SK-N-SH (cell line): ENCODE results near the gene FAM177B. TPM values are rescaled to one million over a fixed set of nuclear protein-coding genes. Genes with fewer than 3 reads are reported as not detected.

Experiments
- CTCF ChIA-PET: fragments of 300-600, 350-600 bp; formaldehyde crosslinking; extraction: SDS; loops from one replicate; lab custom pipeline; 2021; lab: Yijun Ruan, JAX
- POLR2A ChIA-PET: fragments of 350-600 bp; sonication (Branson Sonifier 250); formaldehyde crosslinking; extraction: SDS; loops from one replicate; lab custom pipeline; 2020; ENCODE audit warnings: antibody characterized with exemption, inconsistent platforms; lab: Yijun Ruan, JAX
- DNase-seq: peaks from one replicate; pipeline ENCODE4 v3.0.0; 2012
- H2AFZ ChIP-seq: fragments of 200-600 bp; sonication (generic); 2 replicates; pipeline ENCODE4 v1.8.1; 2016; ENCODE audit warnings: antibody characterized with exemption, mild to moderate bottlenecking, low read depth
- H3F3A ChIP-seq: fragments of 200-600 bp; sonication (generic); replicated peaks from 2 replicates; pipeline ENCODE3; 2016; ENCODE audit warnings: antibody characterized with exemption, mild to moderate bottlenecking; ENCODE audit not compliant: insufficient read depth
- H3K27ac ChIP-seq, 2 experiments: fragments of 200-500 bp in 1 of 2; fragments of 200-600 bp in 1 of 2; sonication (Bioruptor generic) in 1 of 2; sonication (generic), shearing (Covaris generic) in 1 of 2; 2 replicates each; pipeline versions ENCODE4 v1.5.1 to v1.6.1; 2014 to 2016; ENCODE audit warnings: low read depth in 2 of 2, inconsistent platforms in 1 of 2, low read length in 1 of 2, mild to moderate bottlenecking in 1 of 2, mixed read lengths in 1 of 2
- H3K27me3 ChIP-seq: fragments of 200-600 bp; sonication (generic), shearing (Covaris generic); 2 replicates; pipeline ENCODE4 v1.6.1; 2016; ENCODE audit warnings: mixed run types; ENCODE audit not compliant: insufficient read depth
- H3K36me3 ChIP-seq, 2 experiments: fragments of 200-500 bp in 1 of 2; fragments of 200-600 bp in 1 of 2; sonication (Bioruptor generic) in 1 of 2; sonication (generic) in 1 of 2; replicated peaks in 1 of 2; 2 replicates each; pipeline versions ENCODE3 to v1.5.1; 2014 to 2016; ENCODE audit warnings: low read length in 1 of 2, mild to moderate bottlenecking in 1 of 2; ENCODE audit not compliant: insufficient read depth in 2 of 2, control insufficient read depth in 1 of 2
- H3K4me1 ChIP-seq, 2 experiments: fragments of 200-500 bp in 1 of 2; fragments of 200-600 bp in 1 of 2; sonication (Bioruptor generic) in 1 of 2; sonication (generic), shearing (Covaris generic) in 1 of 2; 2 replicates each; pipeline versions ENCODE4 v1.5.1 to v1.6.1; 2014 to 2016; ENCODE audit warnings: low read depth in 1 of 2, low read length in 1 of 2, mixed run types in 1 of 2; ENCODE audit not compliant: insufficient read depth in 2 of 2, control insufficient read depth in 1 of 2
- H3K4me2 ChIP-seq: fragments of 200-600 bp; sonication (generic), shearing (Covaris generic); 2 replicates; pipeline ENCODE4 v1.6.1; 2017; ENCODE audit warnings: mixed run types
- H3K4me3 ChIP-seq, 2 experiments: fragments of 200-500 bp in 1 of 2; fragments of 200-600 bp in 1 of 2; sonication (Bioruptor generic) in 1 of 2; sonication (generic), shearing (Covaris generic) in 1 of 2; 2 replicates each; pipeline versions ENCODE4 v1.5.1 to v1.8.1; 2014 to 2016; ENCODE audit warnings: low read depth in 2 of 2, inconsistent platforms in 1 of 2, low read length in 1 of 2, mild to moderate bottlenecking in 1 of 2, mixed read lengths in 1 of 2, moderate library complexity in 1 of 2
- H3K79me2 ChIP-seq: fragments of 200-600 bp; sonication (generic); 2 replicates; pipeline ENCODE4 v1.8.1; 2017; ENCODE audit warnings: mild to moderate bottlenecking; ENCODE audit not compliant: insufficient read depth
- H3K9ac ChIP-seq: fragments of 200-600 bp; sonication (generic); 2 replicates; pipeline ENCODE4 v1.6.1; 2017; ENCODE audit warnings: mixed run types
- H3K9me2 ChIP-seq: fragments of 200-600 bp; sonication (generic); 2 replicates; pipeline ENCODE4 v1.6.1; 2017; ENCODE audit warnings: mixed run types
- H3K9me3 ChIP-seq: fragments of 200-600 bp; sonication (generic); 2 replicates; pipeline ENCODE4 v1.6.1; 2017; ENCODE audit warnings: mixed run types, mild to moderate bottlenecking, moderate library complexity
- H4K20me1 ChIP-seq: fragments of 200-600 bp; sonication (generic); 2 replicates; pipeline ENCODE4 v1.6.1; 2017; ENCODE audit warnings: mild to moderate bottlenecking, mixed run types; ENCODE audit not compliant: insufficient read depth
- CTCF ChIP-seq: fragments of 200-600 bp; sonication (generic); IDR thresholded peaks from 2 replicates; pipeline ENCODE4 v1.6.1; 2017; ENCODE audit warnings: antibody characterized with exemption, mild to moderate bottlenecking, moderate library complexity
- ELF1 ChIP-seq: IDR thresholded peaks from 2 replicates; pipeline ENCODE4 v1.4.0; 2012
- EP300 ChIP-seq, 2 experiments: IDR thresholded peaks; 2 replicates each; pipeline versions ENCODE4 v1.4.0 to v1.6.1; 2012; ENCODE audit warnings: borderline replicate concordance in 1 of 2, low read depth in 1 of 2, low read length in 1 of 2
- EZH2phosphoT487 ChIP-seq: fragments of 200-600 bp; sonication (generic); IDR thresholded peaks from 2 replicates; pipeline ENCODE4 v1.6.1; 2017; ENCODE audit warnings: low read depth, mixed run types, mild to moderate bottlenecking, antibody characterized with exemption, moderate library complexity, borderline replicate concordance
- FOSL2 ChIP-seq: IDR thresholded peaks from 2 replicates; pipeline ENCODE4 v1.4.0; 2012; ENCODE audit warnings: low read depth, mild to moderate bottlenecking, moderate library complexity, borderline replicate concordance
- FOXJ3 ChIP-seq: sonication (generic); formaldehyde crosslinking; IDR thresholded peaks from 2 replicates; pipeline ENCODE4 v1.5.1; 2020; ENCODE audit warnings: mild to moderate bottlenecking, missing genetic modification reagents
- GATA2 ChIP-seq: sonication (generic); formaldehyde crosslinking; IDR thresholded peaks from 2 replicates; pipeline ENCODE4 v1.5.0; 2020; ENCODE audit warnings: mild to moderate bottlenecking, missing genetic modification reagents
- IRF3 ChIP-seq: fragments of 150-350 bp; IDR thresholded peaks from 2 replicates; pipeline ENCODE4 v1.6.1; 2016; ENCODE audit warnings: mild to moderate bottlenecking, low read depth, low read length
- MEF2A ChIP-seq: IDR thresholded peaks from 2 replicates; pipeline ENCODE4 v1.4.0; 2012; ENCODE audit warnings: low read depth, borderline replicate concordance
- NFIC ChIP-seq: IDR thresholded peaks from 2 replicates; pipeline ENCODE4 v1.4.0; 2012; ENCODE audit warnings: borderline replicate concordance
- RAD21 ChIP-seq: IDR thresholded peaks from 2 replicates; pipeline ENCODE4 v1.6.1; 2012; ENCODE audit warnings: mild to moderate bottlenecking, low read length
- RCOR1 ChIP-seq: fragments of 150-350 bp; IDR thresholded peaks from 2 replicates; pipeline ENCODE4 v1.6.1; 2017; ENCODE audit warnings: antibody characterized with exemption, low read length
- RXRA ChIP-seq: IDR thresholded peaks from 2 replicates; pipeline ENCODE4 v1.4.0; 2012; ENCODE audit warnings: low read depth, mild to moderate bottlenecking, borderline replicate concordance
- SIN3A ChIP-seq: IDR thresholded peaks from 2 replicates; pipeline ENCODE4 v1.6.1; 2012; ENCODE audit warnings: low read depth, mild to moderate bottlenecking, low read length, moderate library complexity, borderline replicate concordance
- SMC3 ChIP-seq: IDR thresholded peaks from 2 replicates; pipeline ENCODE4 v1.6.1; 2012; ENCODE audit warnings: low read depth, low read length, improper control_type of control experiment
- TCF12 ChIP-seq: IDR thresholded peaks from 2 replicates; pipeline ENCODE4 v1.4.0; 2012
- TEAD4 ChIP-seq: IDR thresholded peaks from 2 replicates; pipeline ENCODE4 v1.4.0; 2012; ENCODE audit warnings: mild to moderate bottlenecking, borderline replicate concordance; ENCODE audit not compliant: insufficient read depth
- USF2 ChIP-seq: fragments of 150-350 bp; IDR thresholded peaks from 2 replicates; pipeline ENCODE4 v1.6.1; 2017; ENCODE audit warnings: antibody characterized with exemption, low read length, low read depth, borderline replicate concordance
- ZBTB33 ChIP-seq: IDR thresholded peaks from 2 replicates; pipeline ENCODE4 v1.4.0; 2012; ENCODE audit warnings: low read depth, borderline replicate concordance
- WGBS: methylation state at CpG from one replicate; pipeline ENCODE4 v1.1.6; 2017; ENCODE audit warnings: low lambda C conversion rate; 5-methylcytosine and 5-hydroxymethylcytosine counted together
- polyA plus RNA-seq, 3 experiments: library from polyadenylated mRNA; depleted of rRNA; stranded (reverse); fragments of >200 nt; gene quantifications; 2 replicates each; pipeline ENCODE4 v1.2.3, GENCODE V29; 2012
- TF ChIP-seq, protein P1 (sequence below): IDR thresholded peaks from 2 replicates; pipeline ENCODE4 v1.4.0; 2012; ENCODE audit warnings: low read depth

FAM177B gene
- polyA plus RNA-seq, 1 of the 3 experiments (the other 2 are of a cell fraction) = not detected

- no peak for TF ChIP-seq USF2
Observed at GRCh38 chr1:222702210-222702609, 34.8 kb upstream of the FAM177B start (continued).

GRCh38 chr1:222704260-222704659 lies 32.7 kb upstream of the FAM177B start:
- ChIA-PET CTCF (no interaction called here), POLR2A (no interaction called here)
- Histone ChIP-seq H3K79me2 (peaks cover 82% of the 10 kb centered on the region), H3K9me3 (no peaks in the 10 kb centered on the region), H3F3A (no peaks in the 10 kb centered on the region), H3K27ac (no peak overlapping the region), H3K9me2 (no peaks in the 10 kb centered on the region), H3K4me2 (no peak overlapping the region), H4K20me1 (no peaks in the 10 kb centered on the region; the same call in 1 of the 2 replicates), H3K9ac (no peak overlapping the region), H3K36me3 (peaks cover 20 to 42% of the 10 kb centered on the region in 2 experiments), H2AFZ (no peak overlapping the region), H3K27me3 (no peaks in the 10 kb centered on the region), H3K4me1 (no peaks in the 10 kb centered on the region; a peak in 2 of 4 replicates), H3K4me3 (no peak overlapping the region)
- 83% methylated on average over 1 of the region's 1 CpG for WGBS
- no peak for DNase-seq
- no peak for TF ChIP-seq FOXJ3
- no peak for TF ChIP-seq EZH2phosphoT487
- TF ChIP-seq RCOR1 = no peak
- no peak for TF ChIP-seq RAD21
- TF ChIP-seq RXRA = no peak
- no peak for TF ChIP-seq IRF3
- no peak for TF ChIP-seq CTCF
- TF ChIP-seq, protein P1, sequence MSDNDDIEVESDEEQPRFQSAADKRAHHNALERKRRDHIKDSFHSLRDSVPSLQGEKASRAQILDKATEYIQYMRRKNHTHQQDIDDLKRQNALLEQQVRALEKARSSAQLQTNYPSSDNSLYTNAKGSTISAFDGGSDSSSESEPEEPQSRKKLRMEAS = no peak
- no peak for TF ChIP-seq FOSL2
- no peak for TF ChIP-seq MEF2A
- TF ChIP-seq GATA2 (CRISPR knock-in tag) = no peak
- no peak for TF ChIP-seq NFIC
- no peak for TF ChIP-seq ZBTB33
- TF ChIP-seq EP300 (IDR thresholded peaks at IDR 0.05; ENCODE audit: borderline replicate concordance in 1 of 2, low read depth in 1 of 2, low read length in 1 of 2) = no peak
- TF ChIP-seq ELF1 = no peak
- TF ChIP-seq SIN3A = no peak
- no peak for TF ChIP-seq SMC3
- no peak for TF ChIP-seq USF2
- TF ChIP-seq TCF12 = no peak
- TF ChIP-seq TEAD4 = no peak
